Measurements from ENCODE around the gene CDH1.

CDH1 gene

GRCh38 chr16:68859828-68860227, 122.7 kb downstream of the CDH1 start:
- TF ChIP-seq NFIC (IDR thresholded peaks at IDR 0.05) (no peak), MAX (IDR thresholded peaks at IDR 0.05) (no peak), EP300 (IDR thresholded peaks at IDR 0.05; ENCODE audit: borderline replicate concordance) (no peak), ZBTB7A (IDR thresholded peaks at IDR 0.05; ENCODE audit: low read depth) (no peak), REST (IDR thresholded peaks at IDR 0.05; ENCODE audit: low read depth) (no peak), CEBPB (IDR thresholded peaks at IDR 0.05) (no peak), TCF12 (IDR thresholded peaks at IDR 0.05; ENCODE audit: low read depth) (no peak), TEAD4 (IDR thresholded peaks at IDR 0.05) (no peak), RAD21 (IDR thresholded peaks at IDR 0.05; ENCODE audit: low read depth) (no peak), EGR1 (IDR thresholded peaks at IDR 0.05) (no peak), CREB1 (IDR thresholded peaks at IDR 0.05; ENCODE audit: low read depth) (no peak), FOXM1 (IDR thresholded peaks at IDR 0.05; ENCODE audit: borderline replicate concordance, low read depth) (no peak), TAF1 (IDR thresholded peaks at IDR 0.05; ENCODE audit: low read depth) (no peak)

GRCh38 chr16:68860978-68861892, 124.1 kb downstream of the CDH1 start:
- TF ChIP-seq TCF12 (IDR thresholded peaks at IDR 0.05; ENCODE audit: low read depth) (no peak), RAD21 (IDR thresholded peaks at IDR 0.05; ENCODE audit: low read depth) (no peak)

- no peak for TF ChIP-seq EGR1 (IDR thresholded peaks at IDR 0.05)
- no peak for TF ChIP-seq USF1 (IDR thresholded peaks at IDR 0.05)
- TF ChIP-seq REST (IDR thresholded peaks at IDR 0.05; ENCODE audit: low read depth): no peak
- TF ChIP-seq TCF12 (IDR thresholded peaks at IDR 0.05; ENCODE audit: low read depth): no peak
- no peak for TF ChIP-seq YY1 (IDR thresholded peaks at IDR 0.05; ENCODE audit: low read depth)
- TF ChIP-seq TAF1 (IDR thresholded peaks at IDR 0.05; ENCODE audit: low read depth): no peak
- no peak for TF ChIP-seq ZBTB7A (IDR thresholded peaks at IDR 0.05; ENCODE audit: low read depth)
- TF ChIP-seq FOXM1 (IDR thresholded peaks at IDR 0.05; ENCODE audit: borderline replicate concordance, low read depth): no peak
- TF ChIP-seq MAX (IDR thresholded peaks at IDR 0.05): no peak
These were observed 129.8 kb downstream of the CDH1 start for GRCh38 chr16:68866933-68867332.

GRCh38 chr16:68869492-68870088, 132.5 kb downstream of the CDH1 start:
- TF ChIP-seq MAX (IDR thresholded peaks at IDR 0.05) (no peak), RAD21 (IDR thresholded peaks at IDR 0.05; ENCODE audit: low read depth) (no peak), TCF12 (IDR thresholded peaks at IDR 0.05; ENCODE audit: low read depth) (no peak), CEBPB (IDR thresholded peaks at IDR 0.05) (no peak), USF1 (IDR thresholded peaks at IDR 0.05) (no peak), FOXM1 (IDR thresholded peaks at IDR 0.05; ENCODE audit: borderline replicate concordance, low read depth) (no peak), TEAD4 (IDR thresholded peaks at IDR 0.05) (no peak), NFIC (IDR thresholded peaks at IDR 0.05) (no peak)

GRCh38 chr16:68873635-68874471, 136.8 kb downstream of the CDH1 start:
- TF ChIP-seq CEBPB (IDR thresholded peaks at IDR 0.05) (no peak), TAF1 (IDR thresholded peaks at IDR 0.05; ENCODE audit: low read depth) (no peak)

Data from Ishikawa (cell line).